ENCODE measurements around the gene KIF26B. TPM values are rescaled to one million over a fixed set of nuclear protein-coding genes. Genes with fewer than 3 reads are reported as not detected.

The KIF26B gene
- total RNA-seq, 4 donors from 2014 or later, result 0.90 to 2.0 (median 1.5) TPM

- Histone ChIP-seq H3K9me3 (peaks cover 0 to 1% (median under 1%) of the 10 kb centered on the region in 4 donors), H3K36me3 (no peaks in the 10 kb centered on the region), H3K4me3 (no peak overlapping the region), H3K27ac (no peak overlapping the region), H3K4me1 (no peaks in the 10 kb centered on the region), H3K27me3 (no peaks in the 10 kb centered on the region)
- WGBS, 2 donors, result 53 to 54% methylated on average over 5 of the region's 5 CpGs
- DNase-seq (ENCODE audit: low spot score in 2 of 2), result no peak
- TF ChIP-seq EP300 (IDR thresholded peaks at IDR 0.05) (no peak), CTCF (IDR thresholded peaks at IDR 0.05) (no peak), POLR2A (IDR thresholded peaks at IDR 0.05) (no peak)
These were observed 121.7 kb downstream of the KIF26B start for GRCh38 chr1:245276445-245276844.

- no peaks in the 10 kb centered on the region for H3K36me3 ChIP-seq
- TF ChIP-seq EP300 (IDR thresholded peaks at IDR 0.05), result no peak
- WGBS, 2 donors, result 76 to 83% methylated on average over 3 of the region's 3 CpGs
- no peaks in the 10 kb centered on the region for H3K27me3 ChIP-seq
- H3K9me3 ChIP-seq, result peaks cover 0 to 2% (median 0%) of the 10 kb centered on the region in 4 donors
- no peak overlapping the region for H3K4me3 ChIP-seq
- no peaks in the 10 kb centered on the region for H3K4me1 ChIP-seq
- no peak for DNase-seq (ENCODE audit: low spot score in 2 of 2)
- no peak overlapping the region for H3K27ac ChIP-seq
These were observed 122.5 kb downstream of the KIF26B start for GRCh38 chr1:245277276-245277675.

- DNase-seq (ENCODE audit: low spot score in 2 of 2), result no peak
- peaks cover 0 to 12% (median 0%) of the 10 kb centered on the region in 4 donors for H3K9me3 ChIP-seq
- no peak overlapping the region for H3K4me3 ChIP-seq
- TF ChIP-seq POLR2A (IDR thresholded peaks at IDR 0.05) (no peak), EP300 (IDR thresholded peaks at IDR 0.05) (no peak), CTCF (IDR thresholded peaks at IDR 0.05) (no peak)
- no peak overlapping the region for H3K27ac ChIP-seq
- no peaks in the 10 kb centered on the region for H3K36me3 ChIP-seq
- 56 to 57% methylated on average over 4 of the region's 4 CpGs for WGBS, 2 donors
- H3K27me3 ChIP-seq, result no peaks in the 10 kb centered on the region
- H3K4me1 ChIP-seq, result no peaks in the 10 kb centered on the region
These were observed 124.1 kb downstream of the KIF26B start for GRCh38 chr1:245278846-245279245.

- H3K27me3 ChIP-seq, result no peaks in the 10 kb centered on the region
- TF ChIP-seq CTCF (IDR thresholded peaks at IDR 0.05) (no peak), EP300 (IDR thresholded peaks at IDR 0.05) (no peak), POLR2A (IDR thresholded peaks at IDR 0.05) (no peak)
- 56 to 64% methylated on average over 4 of the region's 4 CpGs for WGBS, 2 donors
- H3K36me3 ChIP-seq, result no peaks in the 10 kb centered on the region
- peaks cover 0 to 12% (median 0%) of the 10 kb centered on the region in 4 donors for H3K9me3 ChIP-seq
- H3K4me1 ChIP-seq, result no peaks in the 10 kb centered on the region
- no peak for DNase-seq (ENCODE audit: low spot score in 2 of 2)
- no peak overlapping the region for H3K4me3 ChIP-seq
- no peak overlapping the region for H3K27ac ChIP-seq
These were observed 124.6 kb downstream of the KIF26B start for GRCh38 chr1:245279346-245279745.

GRCh38 chr1:245283001-245283400 lies 128.2 kb downstream of the KIF26B start:
- WGBS, 2 donors, result 95 to 98% methylated on average over 12 of the region's 12 CpGs
- Histone ChIP-seq H3K27ac (no peak overlapping the region), H3K9me3 (peaks cover 0 to 18% (median 0%) of the 10 kb centered on the region in 4 donors), H3K27me3 (no peaks in the 10 kb centered on the region), H3K36me3 (no peaks in the 10 kb centered on the region), H3K4me1 (no peaks in the 10 kb centered on the region), H3K4me3 (no peak overlapping the region)
- TF ChIP-seq CTCF (IDR thresholded peaks at IDR 0.05), result no peak
- no peak for TF ChIP-seq EP300 (IDR thresholded peaks at IDR 0.05)
- TF ChIP-seq POLR2A (IDR thresholded peaks at IDR 0.05), result no peak
- no peak for DNase-seq (ENCODE audit: low spot score in 2 of 2)

- H3K9me3 ChIP-seq, result peaks cover 0 to 18% (median 0%) of the 10 kb centered on the region in 4 donors
- TF ChIP-seq POLR2A (IDR thresholded peaks at IDR 0.05), result no peak
- TF ChIP-seq CTCF (IDR thresholded peaks at IDR 0.05), result no peak
- TF ChIP-seq EP300 (IDR thresholded peaks at IDR 0.05), result no peak
- H3K4me1 ChIP-seq, result no peaks in the 10 kb centered on the region
- WGBS, 2 donors, result 78 to 83% methylated on average over 4 of the region's 4 CpGs
- H3K4me3 ChIP-seq, result no peak overlapping the region
- no peaks in the 10 kb centered on the region for H3K27me3 ChIP-seq
- no peaks in the 10 kb centered on the region for H3K36me3 ChIP-seq
- no peak for DNase-seq (ENCODE audit: low spot score in 2 of 2)
- H3K27ac ChIP-seq, result no peak overlapping the region
These were observed 130.4 kb downstream of the KIF26B start for GRCh38 chr1:245285168-245285567.

All from tibial nerve (tissue), 4 donors.